ENCODE results near the gene GNE. TPM values are rescaled to one million over a fixed set of nuclear protein-coding genes. Genes with fewer than 3 reads are reported as not detected.
"Not testable (repeated sequence)": the region's sequence is repeated elsewhere in the genome, so short reads cannot be mapped to it uniquely, and the experiment has no call there.

The GNE gene
- total and polyA plus RNA-seq, 10 donors = 3.6 to 24.6 (median 15.6) TPM

- TF ChIP-seq POLR2AphosphoS5 (IDR thresholded peaks at IDR 0.05) = no peak
- intact Hi-C loops (cut with DNase I; ENCODE audit: low total_unique reads) = no loop called here
- Histone ChIP-seq H3K27me3 (replicated peaks in 1 of 7) (no peaks in the 10 kb centered on the region), H3K27ac (no peak overlapping the region), H3K9me3 (no peaks in the 10 kb centered on the region), H3K4me1 (no peaks in the 10 kb centered on the region), H3K36me3 (peaks cover 0 to 2% (median 0%) of the 10 kb centered on the region in 6 donors), H3K4me3 (no peak overlapping the region)
- WGBS, 5 donors = 76 to 87% (median 80%) methylated on average over 3 of the region's 3 CpGs
- no peak for DNase-seq
These were observed 40.3 kb upstream of the GNE start for GRCh38 chr9:36298566-36298965.

- DNase-seq = no peak
- Histone ChIP-seq H3K27ac (no peak overlapping the region), H3K27me3 (replicated peaks in 1 of 7) (no peaks in the 10 kb centered on the region), H3K4me3 (no peak overlapping the region), H3K9me3 (no peaks in the 10 kb centered on the region), H3K4me1 (no peaks in the 10 kb centered on the region), H3K36me3 (peaks cover 0 to 8% (median 0%) of the 10 kb centered on the region in 6 donors)
- intact Hi-C loops (cut with DNase I; ENCODE audit: low total_unique reads) = no loop called here
- 88 to 97% (median 91%) methylated on average over 2 of the region's 2 CpGs for WGBS, 5 donors
- TF ChIP-seq POLR2A (IDR thresholded peaks at IDR 0.05) = no peak
These were observed 39.5 kb upstream of the GNE start for GRCh38 chr9:36297798-36298197.

GRCh38 chr9:36294996-36295395, 36.7 kb upstream of the GNE start:
- DNase-seq; H3K36me3 ChIP-seq; H3K27ac ChIP-seq; intact Hi-C loops (cut with DNase I; ENCODE audit: low total_unique reads); H3K9me3 ChIP-seq; H3K27me3 ChIP-seq (replicated peaks in 1 of 7); H3K4me3 ChIP-seq; H3K4me1 ChIP-seq: not testable (repeated sequence)
- WGBS, 5 donors = 90 to 100% (median 92%) methylated on average over 3 of the region's 3 CpGs

- H3K9me3 ChIP-seq = no peaks in the 10 kb centered on the region
- no peak overlapping the region for H3K27ac ChIP-seq
- intact Hi-C loops (cut with DNase I; ENCODE audit: low total_unique reads) = no loop called here
- no peaks in the 10 kb centered on the region for H3K4me1 ChIP-seq
- no peak overlapping the region for H3K4me3 ChIP-seq
- no peak for DNase-seq
- H3K36me3 ChIP-seq = peaks cover 0 to 8% (median 0%) of the 10 kb centered on the region in 6 donors
- no peaks in the 10 kb centered on the region for H3K27me3 ChIP-seq (replicated peaks in 1 of 7)
- no peak for TF ChIP-seq POLR2A (IDR thresholded peaks at IDR 0.05)
- WGBS, 5 donors = 90 to 100% (median 93%) methylated on average over 3 to 5 of the region's 5 CpGs
These were observed 35.7 kb upstream of the GNE start for GRCh38 chr9:36293918-36294317.

GRCh38 chr9:36293171-36293570, 34.9 kb upstream of the GNE start:
- H3K36me3 ChIP-seq = peaks cover 0 to 8% (median 0%) of the 10 kb centered on the region in 6 donors
- no peaks in the 10 kb centered on the region for H3K27me3 ChIP-seq (replicated peaks in 1 of 7)
- H3K4me1 ChIP-seq = no peaks in the 10 kb centered on the region
- no peak overlapping the region for H3K4me3 ChIP-seq
- no peak for TF ChIP-seq POLR2A (IDR thresholded peaks at IDR 0.05)
- no peak for TF ChIP-seq CTCF (IDR thresholded peaks at IDR 0.05 in 8 of 11, conservative IDR thresholded peaks at IDR 0.05 in 3 of 11)
- no peak for TF ChIP-seq POLR2AphosphoS5 (IDR thresholded peaks at IDR 0.05)
- H3K9me3 ChIP-seq = no peaks in the 10 kb centered on the region
- 90 to 95% (median 94%) methylated on average over 7 of the region's 7 CpGs for WGBS, 5 donors
- intact Hi-C loops (cut with DNase I; ENCODE audit: low total_unique reads) = no loop called here
- no peak for DNase-seq
- H3K27ac ChIP-seq = no peak overlapping the region

GRCh38 chr9:36292641-36293040, 34.4 kb upstream of the GNE start:
- no peaks in the 10 kb centered on the region for H3K9me3 ChIP-seq
- intact Hi-C loops (cut with DNase I; ENCODE audit: low total_unique reads) = no loop called here
- H3K27me3 ChIP-seq (replicated peaks in 1 of 7) = no peaks in the 10 kb centered on the region
- no peak for TF ChIP-seq CTCF (IDR thresholded peaks at IDR 0.05 in 8 of 11, conservative IDR thresholded peaks at IDR 0.05 in 3 of 11)
- no peak for TF ChIP-seq POLR2A (IDR thresholded peaks at IDR 0.05)
- TF ChIP-seq POLR2AphosphoS5 (IDR thresholded peaks at IDR 0.05) = no peak
- WGBS, 5 donors = 87 to 93% (median 90%) methylated on average over 12 of the region's 12 CpGs
- H3K4me1 ChIP-seq = no peaks in the 10 kb centered on the region
- DNase-seq = no peak
- H3K27ac ChIP-seq = no peak overlapping the region
- peaks cover 0 to 8% (median 0%) of the 10 kb centered on the region in 6 donors for H3K36me3 ChIP-seq
- H3K4me3 ChIP-seq = no peak overlapping the region

All from spleen (tissue), 11 donors.